ENCODE data around the gene OR3A2. TPM values are rescaled to one million over a fixed set of nuclear protein-coding genes. Genes with fewer than 3 reads are reported as not detected.
"Not testable (repeated sequence)": the region's sequence is repeated elsewhere in the genome, so short reads cannot be mapped to it uniquely, and the experiment has no call there.

Gene OR3A2
- total RNA-seq, 1 donor from 2014 or later: 0.64 TPM

GRCh38 chr17:3318336-3318735 is 67.8 kb downstream of the OR3A2 start:
- no peak for TF ChIP-seq CTCF (IDR thresholded peaks at IDR 0.05)
- Mint-ChIP-seq H3K9me3 (no peaks in the 10 kb centered on the region), H3K4me3 (no peak overlapping the region), H3K27me3 (no peaks in the 10 kb centered on the region), H3K27ac (no peak overlapping the region), H3K4me1 (peaks cover 7% of the 10 kb centered on the region), H3K36me3 (ENCODE audit: low read depth) (no peaks in the 10 kb centered on the region)
- no peak for ATAC-seq (ENCODE audit: low read depth)
- DNase-seq: no peak
- ChIA-PET POLR2A (no interaction called here), CTCF (no interaction called here)
- intact Hi-C loops (cut with micrococcal nuclease): no loop called here

- Mint-ChIP-seq H3K27ac (no peak overlapping the region), H3K36me3 (ENCODE audit: low read depth) (no peaks in the 10 kb centered on the region)
- no peak for TF ChIP-seq CTCF (IDR thresholded peaks at IDR 0.05)
Observed at GRCh38 chr17:3316836-3317235, 69.3 kb downstream of the OR3A2 start.

GRCh38 chr17:3308603-3309002 is 77.5 kb downstream of the OR3A2 start:
- intact Hi-C loops (cut with micrococcal nuclease): no loop called here
- Mint-ChIP-seq H3K4me3 (no peak overlapping the region), H3K4me1 (no peaks in the 10 kb centered on the region), H3K27me3 (peaks cover 2% of the 10 kb centered on the region), H3K9me3 (no peaks in the 10 kb centered on the region), H3K27ac (no peak overlapping the region), H3K36me3 (ENCODE audit: low read depth) (no peaks in the 10 kb centered on the region)
- TF ChIP-seq CTCF (IDR thresholded peaks at IDR 0.05): no peak
- POLR2A ChIA-PET: no interaction called here
- DNase-seq (no peak), ATAC-seq (ENCODE audit: low read depth) (no peak)
- CTCF ChIA-PET: interaction anchor here (0.7 kb wide), 1 partner anchor 538 kb away, joined by 3 read pairs; no protein-coding TSS in a partner anchor

More at GRCh38 chr17:3316836-3317235, 69.3 kb downstream of the OR3A2 start:
- Mint-ChIP-seq H3K9me3 (no peaks in the 10 kb centered on the region), H3K4me1 (peaks cover 7% of the 10 kb centered on the region), H3K4me3 (no peak overlapping the region), H3K27me3 (no peaks in the 10 kb centered on the region)
- ChIA-PET POLR2A (no interaction called here), CTCF (no interaction called here)
- DNase-seq (no peak), ATAC-seq (ENCODE audit: low read depth) (no peak)
- intact Hi-C loops (cut with micrococcal nuclease): no loop called here

GRCh38 chr17:3298260-3298659 is 87.8 kb downstream of the OR3A2 start, which contains the start of gene OR3A1:
Gene OR3A1, minus strand, starts transcription at chr17:3298360. Its CDS starts 5,778 bp downstream, at chr17:3292582.
- H3K27me3 Mint-ChIP-seq: peaks cover 3% of the 10 kb centered on the region
- no peak for ATAC-seq (ENCODE audit: low read depth)
- H3K4me1 Mint-ChIP-seq: no peaks in the 10 kb centered on the region
- POLR2A ChIA-PET: no interaction called here
- no peak for DNase-seq
- no peak within 1 kb of the TSS for H3K4me3 Mint-ChIP-seq
- H3K27ac Mint-ChIP-seq: no peak within 1 kb of the TSS
- CTCF ChIA-PET: no interaction called here
- no peak for TF ChIP-seq CTCF (IDR thresholded peaks at IDR 0.05)
- intact Hi-C loops (cut with micrococcal nuclease): no loop called here
- H3K36me3 Mint-ChIP-seq (ENCODE audit: low read depth): no peaks in the 10 kb centered on the region
- H3K9me3 Mint-ChIP-seq: peaks cover 4% of the 10 kb centered on the region

GRCh38 chr17:3295632-3296031 is 90.5 kb downstream of the OR3A2 start:
- H3K36me3 Mint-ChIP-seq (ENCODE audit: low read depth): no peaks in the 10 kb centered on the region
- intact Hi-C loops (cut with micrococcal nuclease): no loop called here
- no peak for TF ChIP-seq CTCF (IDR thresholded peaks at IDR 0.05)
- no peaks in the 10 kb centered on the region for H3K4me1 Mint-ChIP-seq
- peaks cover 3% of the 10 kb centered on the region for H3K27me3 Mint-ChIP-seq
- no peaks in the 10 kb centered on the region for H3K9me3 Mint-ChIP-seq
- ATAC-seq (ENCODE audit: low read depth): no peak
- CTCF ChIA-PET: no interaction called here
- POLR2A ChIA-PET: no interaction called here
- no peak for DNase-seq
- H3K4me3 Mint-ChIP-seq: no peak overlapping the region
- H3K27ac Mint-ChIP-seq: no peak overlapping the region

GRCh38 chr17:3293548-3293947 is 92.6 kb downstream of the OR3A2 start:
- CTCF ChIA-PET; DNase-seq; POLR2A ChIA-PET; intact Hi-C loops (cut with micrococcal nuclease); H3K27ac Mint-ChIP-seq; H3K36me3 Mint-ChIP-seq (ENCODE audit: low read depth); H3K9me3 Mint-ChIP-seq; H3K4me1 Mint-ChIP-seq; ATAC-seq (ENCODE audit: low read depth); H3K4me3 Mint-ChIP-seq: not testable (repeated sequence)
- peaks cover 11% of the 10 kb centered on the region for H3K27me3 Mint-ChIP-seq
